ENCODE results near the gene UBE2J2. TPM values are rescaled to one million over a fixed set of nuclear protein-coding genes. Genes with fewer than 3 reads are reported as not detected.

Gene UBE2J2
- polyA plus RNA-seq, 1 of the 3 experiments (the other 2 are of a cell fraction) = 47.5 TPM

- DNase-seq = no peak
- no peak overlapping the region for H3K4me2 ChIP-seq
- H2AFZ ChIP-seq (ENCODE audit: low read depth) = no peak overlapping the region
- H3K9me2 ChIP-seq = no peaks in the 10 kb centered on the region
- no peaks in the 10 kb centered on the region for H3K4me1 ChIP-seq (ENCODE audit: control insufficient read depth in 1 of 2, insufficient read depth in 2 of 2, low read depth in 1 of 2, low read length in 1 of 2)
- H3F3A ChIP-seq (replicated peaks; ENCODE audit: insufficient read depth) = no peaks in the 10 kb centered on the region
- no peak overlapping the region for H3K4me3 ChIP-seq (ENCODE audit: low read depth in 2 of 2, low read length in 1 of 2)
- H3K36me3 ChIP-seq (replicated peaks in 1 of 2; ENCODE audit: control insufficient read depth in 1 of 2, insufficient read depth in 2 of 2, low read length in 1 of 2) = peaks cover 0 to 46% of the 10 kb centered on the region in 2 experiments
- H4K20me1 ChIP-seq (ENCODE audit: insufficient read depth) = no peaks in the 10 kb centered on the region
- no peaks in the 10 kb centered on the region for H3K9me3 ChIP-seq
- POLR2A ChIA-PET = interaction anchor here (0.6 kb wide), 1 partner anchor 142 kb away, joined by 3 read pairs; no protein-coding TSS in a partner anchor
- no peaks in the 10 kb centered on the region for H3K27me3 ChIP-seq (ENCODE audit: insufficient read depth)
- no peak overlapping the region for H3K9ac ChIP-seq
- no peak overlapping the region for H3K27ac ChIP-seq (ENCODE audit: low read depth in 2 of 2, low read length in 1 of 2)
- WGBS (ENCODE audit: low lambda C conversion rate) = 93% methylated on average over 12 of the region's 52 CpGs
- TF ChIP-seq TCF12 (IDR thresholded peaks at IDR 0.05) (no peak), REST (IDR thresholded peaks at IDR 0.05; ENCODE audit: low read depth, low read length) (no peak), JUND (IDR thresholded peaks at IDR 0.05) (no peak), RXRA (IDR thresholded peaks at IDR 0.05; ENCODE audit: borderline replicate concordance, low read depth) (no peak), GABPA (IDR thresholded peaks at IDR 0.05; ENCODE audit: low read depth) (no peak), TEAD4 (IDR thresholded peaks at IDR 0.05; ENCODE audit: borderline replicate concordance, insufficient read depth) (no peak), MAX (IDR thresholded peaks at IDR 0.05; ENCODE audit: low read depth) (no peak), CTCF (IDR thresholded peaks at IDR 0.05) (no peak)
- CTCF ChIA-PET = no interaction called here
- no peaks in the 10 kb centered on the region for H3K79me2 ChIP-seq (ENCODE audit: insufficient read depth)
Observed at GRCh38 chr1:1217621-1218523, 55.8 kb downstream of the UBE2J2 start.

Measured in SK-N-SH (cell line).